D721Med (cell line): ENCODE data around the gene C3orf70.
"Not testable (repeated sequence)": the region's sequence is repeated elsewhere in the genome, so short reads cannot be mapped to it uniquely, and the experiment has no call there.

Source experiments
- DNase-seq: peaks from one replicate; pipeline ENCODE4 v3.0.0; 2011; ENCODE audit warnings: low spot score; ENCODE audit not compliant: insufficient read length
- FAIRE-seq: peaks from 2 replicates; lab custom pipeline; 2011; peaks lifted over from hg19 to GRCh38; lab: Jason Lieb, UNC
- TF ChIP-seq, protein P1 (sequence below): IDR thresholded peaks from 2 replicates; pipeline ENCODE4 v1.5.1; 2012; ENCODE audit warnings: mild to moderate bottlenecking, control low read depth; ENCODE audit not compliant: insufficient read depth; ENCODE audit errors: missing control alignments

The C3orf70 gene

DNA sequence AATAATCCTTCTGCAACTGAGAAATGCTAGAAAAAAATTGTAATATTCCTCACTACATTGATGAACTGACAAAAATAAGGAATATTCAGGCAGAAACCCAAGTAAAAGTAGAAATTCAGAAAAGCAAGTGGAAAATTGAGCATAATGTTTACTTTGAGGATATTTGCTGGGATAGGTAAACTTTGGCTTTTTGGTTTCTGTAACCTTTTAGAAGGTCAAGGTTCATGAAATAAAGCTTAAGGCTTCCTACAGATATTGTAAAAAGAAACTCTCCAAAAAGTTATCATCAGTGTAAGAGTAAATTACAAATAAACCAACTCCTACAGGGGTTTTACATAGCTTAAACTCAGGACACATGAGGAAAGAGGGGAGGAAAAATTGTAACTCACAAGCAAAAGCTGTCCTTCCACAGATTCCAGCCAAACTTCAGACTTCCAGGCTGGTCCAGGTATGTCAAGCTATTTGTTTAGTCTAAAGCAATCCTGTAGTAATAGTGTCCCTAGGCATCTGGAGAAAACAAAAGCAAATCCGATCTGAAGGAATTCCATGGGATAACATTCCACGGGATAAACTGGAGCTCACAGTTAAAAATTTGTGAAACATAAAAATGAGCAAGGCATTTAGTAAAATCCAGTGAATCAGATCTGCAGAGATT is 21.1 kb downstream of the C3orf70 start:
- DNase-seq (no peak), FAIRE-seq (no peak)
- TF ChIP-seq, protein P1, sequence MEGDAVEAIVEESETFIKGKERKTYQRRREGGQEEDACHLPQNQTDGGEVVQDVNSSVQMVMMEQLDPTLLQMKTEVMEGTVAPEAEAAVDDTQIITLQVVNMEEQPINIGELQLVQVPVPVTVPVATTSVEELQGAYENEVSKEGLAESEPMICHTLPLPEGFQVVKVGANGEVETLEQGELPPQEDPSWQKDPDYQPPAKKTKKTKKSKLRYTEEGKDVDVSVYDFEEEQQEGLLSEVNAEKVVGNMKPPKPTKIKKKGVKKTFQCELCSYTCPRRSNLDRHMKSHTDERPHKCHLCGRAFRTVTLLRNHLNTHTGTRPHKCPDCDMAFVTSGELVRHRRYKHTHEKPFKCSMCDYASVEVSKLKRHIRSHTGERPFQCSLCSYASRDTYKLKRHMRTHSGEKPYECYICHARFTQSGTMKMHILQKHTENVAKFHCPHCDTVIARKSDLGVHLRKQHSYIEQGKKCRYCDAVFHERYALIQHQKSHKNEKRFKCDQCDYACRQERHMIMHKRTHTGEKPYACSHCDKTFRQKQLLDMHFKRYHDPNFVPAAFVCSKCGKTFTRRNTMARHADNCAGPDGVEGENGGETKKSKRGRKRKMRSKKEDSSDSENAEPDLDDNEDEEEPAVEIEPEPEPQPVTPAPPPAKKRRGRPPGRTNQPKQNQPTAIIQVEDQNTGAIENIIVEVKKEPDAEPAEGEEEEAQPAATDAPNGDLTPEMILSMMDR, result no peak

DNA sequence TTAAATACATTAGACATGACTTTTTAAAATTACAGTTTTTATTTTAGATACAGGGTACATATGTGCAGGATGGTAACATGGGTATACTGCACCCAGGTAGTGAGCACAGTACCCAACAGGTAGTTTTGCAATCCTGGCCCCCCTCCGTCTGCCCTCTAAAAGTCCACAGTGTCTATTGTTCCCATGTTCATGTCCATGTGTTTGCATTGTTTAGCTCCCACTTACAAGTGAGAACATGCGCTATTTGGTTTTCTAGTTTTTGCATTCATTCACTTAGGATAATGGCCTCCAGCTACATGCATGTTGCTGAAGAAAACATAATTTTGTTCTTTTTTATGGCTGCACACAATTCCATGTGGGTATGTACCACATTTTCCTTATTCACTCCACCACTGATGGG is 23.8 kb downstream of the C3orf70 start:
- TF ChIP-seq, protein P1, result no peak
- DNase-seq (no peak), FAIRE-seq (no peak)

DNA sequence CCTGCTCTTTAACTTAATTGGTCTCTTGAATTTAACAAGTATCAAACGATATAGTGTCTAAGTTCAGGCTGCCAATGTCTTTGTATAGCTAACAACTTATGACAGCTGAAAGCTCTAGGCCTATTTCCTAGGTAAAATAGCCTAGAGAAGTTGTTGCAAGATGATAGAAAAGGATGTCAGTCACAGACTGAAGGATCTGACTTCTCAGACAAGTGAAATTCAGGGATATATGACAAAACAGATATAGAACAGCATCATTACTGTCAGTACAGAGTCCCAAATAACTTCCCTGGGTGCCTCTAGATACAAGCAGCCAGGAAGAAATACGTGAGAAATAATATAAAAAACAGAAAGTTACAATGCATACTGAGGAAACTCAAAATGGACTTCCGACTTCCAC is 26.7 kb downstream of the C3orf70 start:
- FAIRE-seq (no peak), DNase-seq (no peak)
- TF ChIP-seq, protein P1, result no peak

- DNase-seq (no peak), FAIRE-seq (no peak)
- TF ChIP-seq, protein P1, result no peak
Observed at GRCh38 chr3:185120126-185120525, 32.7 kb downstream of the C3orf70 start.

- DNase-seq (no peak), FAIRE-seq (no peak)
- TF ChIP-seq, protein P1, result no peak
Observed at GRCh38 chr3:185115371-185115770, 37.5 kb downstream of the C3orf70 start.

GRCh38 chr3:185114756-185115155 is 38.1 kb downstream of the C3orf70 start:
- FAIRE-seq (no peak), DNase-seq (no peak)
- TF ChIP-seq, protein P1, result no peak

GRCh38 chr3:185112186-185112585 is 40.7 kb downstream of the C3orf70 start:
- TF ChIP-seq, protein P1, result no peak
- FAIRE-seq (no peak), DNase-seq (no peak)

DNA sequence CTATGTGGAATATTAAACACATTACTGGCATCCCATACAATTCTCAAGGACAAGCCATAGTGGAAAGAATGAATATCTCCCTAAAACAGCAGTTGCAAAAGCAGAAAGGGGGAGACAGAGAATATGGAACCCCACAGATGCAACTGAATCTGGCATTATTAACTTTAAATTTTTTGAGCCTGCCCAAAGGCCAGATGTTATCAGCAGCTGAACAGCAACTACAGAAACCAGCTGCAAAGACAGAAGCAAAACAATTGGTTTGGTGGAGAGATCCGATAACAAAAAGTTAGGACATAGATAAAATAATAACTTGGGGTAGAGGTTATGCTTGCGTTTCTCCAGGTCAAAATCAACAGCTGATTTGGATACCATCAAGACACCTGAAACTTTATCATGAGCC is 43.8 kb downstream of the C3orf70 start:
- not testable (repeated sequence) for DNase-seq, FAIRE-seq

GRCh38 chr3:185106256-185106890 is 46.5 kb downstream of the C3orf70 start:
- not testable (repeated sequence) for DNase-seq, FAIRE-seq
